SW 1271 (cell line): ENCODE results near the gene TSR3.

Experiments used
- DNase-seq, 2 experiments: peaks; one replicate each; lab custom pipeline; 2025; lab: John Stamatoyannopoulos, UW

The TSR3 gene

DNA sequence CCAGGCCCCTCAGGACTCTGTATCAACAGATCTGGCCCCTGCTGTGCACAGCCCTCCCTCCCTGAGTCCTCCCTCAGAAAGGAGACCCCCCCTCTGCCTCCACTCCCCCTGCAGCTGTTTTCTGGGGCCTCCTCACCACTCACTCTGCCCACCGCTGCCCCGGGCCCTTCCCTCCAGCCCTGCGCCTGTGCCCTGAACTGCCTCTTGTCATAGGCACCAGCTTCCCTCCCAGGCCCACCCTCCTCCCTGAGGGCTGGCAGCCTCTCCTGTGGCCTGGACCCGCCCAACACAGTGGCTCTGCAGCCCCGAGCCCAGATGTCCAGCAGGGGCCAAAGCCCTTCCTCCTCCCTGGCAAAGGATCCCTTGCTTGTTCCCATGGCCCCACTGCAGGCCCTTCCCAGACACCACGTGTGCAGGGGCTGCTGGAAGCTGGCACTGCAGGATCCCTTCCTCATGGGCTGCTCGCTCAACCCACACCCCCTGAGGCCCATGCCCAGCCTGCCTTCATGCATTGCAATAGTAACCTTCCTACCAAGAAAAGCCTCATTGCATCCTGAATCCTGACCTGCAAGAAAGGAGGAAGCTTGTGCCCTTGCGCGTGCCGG, 25.8 kb upstream of the TSR3 start:
- DNase-seq, result no peak

DNA sequence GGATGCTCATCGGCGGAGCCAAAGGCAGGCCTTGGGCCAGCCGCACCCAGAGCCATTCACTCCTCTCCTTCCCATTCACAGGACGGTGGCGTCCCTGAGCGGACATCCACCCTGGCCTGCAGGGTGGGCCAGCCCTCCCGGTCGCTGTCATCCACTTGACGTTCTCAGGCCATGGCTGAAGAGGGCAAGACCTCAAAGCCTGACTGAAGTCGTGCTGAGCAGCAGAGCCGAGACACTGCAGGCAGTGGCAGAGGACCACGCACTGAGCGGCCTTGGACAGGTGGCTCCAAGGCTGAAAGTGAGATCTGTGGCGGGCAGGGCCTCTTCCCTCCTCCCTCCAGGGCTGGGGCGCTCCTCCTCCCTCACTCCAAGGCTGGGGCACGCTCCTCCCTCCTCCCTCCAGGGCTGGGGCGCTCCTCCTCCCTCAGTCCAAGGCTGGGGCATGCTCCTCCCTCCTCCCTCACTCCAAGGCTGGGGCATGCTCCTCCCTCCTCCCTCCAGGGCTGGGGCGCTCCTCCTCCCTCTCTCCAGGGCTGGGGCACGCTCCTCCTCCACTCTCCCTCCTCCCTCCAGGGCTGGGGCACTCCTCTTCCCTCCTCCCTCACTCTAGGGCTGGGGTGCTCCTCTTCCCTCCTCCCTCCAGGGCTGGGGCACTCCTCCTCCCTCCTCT, 24.2 kb upstream of the TSR3 start:
- no peak for DNase-seq

DNA sequence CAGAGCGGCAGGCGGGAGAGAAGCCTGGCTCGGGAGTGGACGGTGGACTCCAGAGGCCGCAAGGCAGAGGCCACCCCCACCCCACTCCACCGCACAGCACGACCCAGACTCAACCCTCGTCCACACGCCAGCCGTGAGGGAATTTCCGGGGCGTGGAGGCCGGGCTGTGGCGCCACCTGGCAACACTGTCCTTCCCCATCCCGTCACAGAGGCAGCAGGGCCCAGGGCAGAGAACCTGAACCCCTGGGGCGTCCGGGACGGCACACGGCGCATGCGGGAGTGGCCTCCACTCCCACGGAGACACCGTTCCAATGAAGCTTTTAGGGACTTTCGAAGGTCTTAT, 23.6 kb upstream of the TSR3 start:
- no peak for DNase-seq

- no peak for DNase-seq
These were observed 23.0 kb upstream of the TSR3 start for GRCh38 chr16:1374418-1375297.

- no peak for DNase-seq
These were observed 20.7 kb upstream of the TSR3 start for GRCh38 chr16:1372292-1372950.

GRCh38 chr16:1371054-1371978, 19.6 kb upstream of the TSR3 start:
- DNase-seq, result no peak

DNA sequence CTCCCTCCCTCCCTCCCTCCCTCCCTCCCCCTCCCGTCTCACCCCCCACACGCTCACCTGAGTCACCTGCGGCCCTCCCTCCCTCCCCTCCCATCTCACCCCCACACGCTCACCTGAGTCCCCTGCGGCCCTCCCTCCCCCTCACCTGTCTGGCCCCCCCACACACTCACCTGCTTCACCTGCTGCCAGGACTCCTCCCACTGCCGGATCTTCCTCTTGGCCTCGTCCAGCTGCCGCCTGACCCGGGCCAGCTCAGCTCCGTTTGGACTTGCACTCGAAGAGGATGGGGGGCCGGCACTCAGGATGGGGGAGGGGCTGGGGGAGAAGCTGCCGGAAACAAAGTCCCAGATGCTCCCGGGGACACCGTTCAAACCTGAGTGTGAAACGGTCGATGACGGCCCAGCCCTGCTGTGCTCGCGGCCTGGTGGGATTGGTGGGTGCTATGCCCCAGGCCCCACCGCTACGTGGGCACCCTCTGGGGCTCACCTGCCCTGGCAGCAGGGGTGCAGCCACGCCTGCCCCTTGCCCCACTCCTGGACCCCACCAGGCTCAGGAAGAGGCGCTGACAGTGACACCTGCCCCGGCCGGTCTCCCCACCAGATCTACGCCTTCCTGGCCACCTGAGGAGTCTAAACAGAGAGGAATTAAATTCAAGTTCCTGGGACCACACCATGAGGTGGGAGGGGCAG, 16.0 kb upstream of the TSR3 start:
- no peak for DNase-seq

- no peak for DNase-seq
These were observed 15.1 kb upstream of the TSR3 start for GRCh38 chr16:1366712-1367299.

GRCh38 chr16:1366060-1366711, 14.5 kb upstream of the TSR3 start:
- DNase-seq, result no peak

GRCh38 chr16:1364510-1364909, 12.8 kb upstream of the TSR3 start:
- DNase-seq, result no peak

- no peak for DNase-seq
These were observed 11.9 kb upstream of the TSR3 start for GRCh38 chr16:1363501-1364041.

GRCh38 chr16:1362807-1363206, 11.1 kb upstream of the TSR3 start:
- DNase-seq, result no peak

DNA sequence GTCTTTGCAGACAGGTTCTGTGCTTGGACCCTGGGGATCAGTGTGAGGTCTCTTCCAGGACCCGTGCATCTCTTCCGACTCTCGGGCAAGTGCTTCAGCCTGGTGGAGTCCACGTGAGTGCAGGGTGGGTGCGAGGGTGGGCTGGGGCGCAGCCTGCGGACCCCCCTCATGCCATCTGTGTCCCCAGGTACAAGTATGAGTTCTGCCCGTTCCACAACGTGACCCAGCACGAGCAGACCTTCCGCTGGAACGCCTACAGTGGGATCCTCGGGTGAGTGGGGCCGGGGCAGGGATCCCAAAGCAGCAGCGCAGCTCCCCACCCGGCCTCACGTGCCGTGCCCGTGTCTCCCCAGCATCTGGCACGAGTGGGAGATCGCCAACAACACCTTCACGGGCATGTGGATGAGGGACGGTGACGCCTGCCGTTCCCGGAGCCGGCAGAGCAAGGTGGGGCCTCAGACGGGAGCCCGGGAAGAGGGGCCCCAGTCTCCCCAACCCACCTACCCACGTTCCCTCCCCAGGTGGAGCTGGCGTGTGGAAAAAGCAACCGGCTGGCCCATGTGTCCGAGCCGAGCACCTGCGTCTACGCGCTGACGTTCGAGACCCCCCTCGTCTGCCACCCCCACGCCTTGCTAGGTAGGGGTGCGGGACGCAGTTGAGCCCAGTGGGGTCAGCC, 10.1 kb upstream of the TSR3 start:
- no peak for DNase-seq

DNA sequence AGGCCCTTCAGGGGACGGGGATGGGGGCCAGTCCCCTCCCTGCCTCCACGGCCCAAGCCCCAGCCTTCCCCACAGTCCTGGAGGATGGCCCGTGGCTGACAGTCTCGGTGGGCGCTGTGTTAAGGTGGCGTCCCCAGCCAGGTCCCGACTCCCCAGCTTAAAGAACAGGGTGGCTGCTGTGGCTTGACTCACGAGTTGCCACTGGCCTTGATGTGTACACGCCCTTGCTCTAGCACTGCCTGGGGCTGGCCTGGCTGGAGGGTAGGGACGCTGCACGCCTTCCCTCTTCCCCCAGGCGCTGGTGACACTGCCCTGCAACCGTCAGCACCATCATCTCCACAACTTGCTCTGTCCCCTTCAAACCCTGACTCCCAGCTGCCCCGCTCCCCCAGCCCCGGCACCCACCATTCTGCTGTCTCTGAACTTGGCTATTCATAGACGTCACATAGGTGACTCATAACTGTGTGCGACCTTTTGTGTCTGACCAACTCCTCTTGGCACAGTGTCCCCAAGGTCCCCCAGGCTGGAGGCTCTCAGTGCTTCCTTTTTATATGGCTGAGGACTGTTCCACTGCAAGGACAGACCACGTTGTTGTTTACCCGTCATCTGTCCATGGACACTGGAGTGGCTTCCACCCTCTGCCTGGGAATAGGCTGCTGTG, 6.4 kb upstream of the TSR3 start:
- no peak for DNase-seq

DNA sequence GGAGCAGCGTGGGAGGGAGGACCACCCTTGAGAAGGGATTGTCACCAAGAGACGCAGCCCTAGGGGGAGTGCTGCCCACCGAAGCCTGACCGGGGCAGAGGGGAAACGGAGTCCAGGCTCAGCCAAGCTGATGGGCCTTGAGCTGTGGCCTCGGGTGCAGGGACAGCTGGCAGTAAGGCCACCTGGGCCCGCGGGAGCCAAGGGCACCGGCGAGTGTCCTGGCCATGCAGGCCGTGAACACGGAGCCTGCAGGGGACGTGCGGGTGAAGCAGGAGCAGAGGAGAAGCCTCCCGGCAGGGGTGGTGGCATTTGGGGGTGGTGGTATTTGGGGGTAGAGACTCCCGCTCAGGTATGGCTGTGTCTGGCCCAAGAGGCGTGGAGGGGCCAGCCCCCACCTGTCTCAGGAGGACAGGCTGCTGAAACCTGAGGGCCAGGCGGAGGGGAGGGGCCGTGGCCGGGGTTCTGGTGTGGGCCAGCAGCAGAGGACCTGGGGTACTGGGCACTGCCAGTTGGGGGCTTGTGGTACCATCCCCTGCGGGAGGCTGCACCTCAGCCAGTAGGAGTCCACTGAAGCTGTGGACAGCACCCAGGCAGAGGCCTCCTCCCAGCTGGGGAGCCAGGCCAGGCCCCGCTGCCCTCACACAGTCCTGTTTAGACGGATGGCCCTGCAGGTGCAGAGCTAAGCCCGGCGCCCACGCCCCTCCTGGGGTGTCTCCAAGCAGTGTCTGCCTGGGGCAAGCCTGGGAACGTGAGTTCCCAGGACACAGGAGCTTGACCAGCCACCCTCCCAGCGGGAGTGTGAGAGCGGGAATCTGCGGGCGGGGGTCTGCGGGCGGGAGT, 4.6 kb upstream of the TSR3 start:
- DNase-seq, result no peak

- no peak for DNase-seq
These were observed 3.9 kb upstream of the TSR3 start for GRCh38 chr16:1355591-1355990.

DNA sequence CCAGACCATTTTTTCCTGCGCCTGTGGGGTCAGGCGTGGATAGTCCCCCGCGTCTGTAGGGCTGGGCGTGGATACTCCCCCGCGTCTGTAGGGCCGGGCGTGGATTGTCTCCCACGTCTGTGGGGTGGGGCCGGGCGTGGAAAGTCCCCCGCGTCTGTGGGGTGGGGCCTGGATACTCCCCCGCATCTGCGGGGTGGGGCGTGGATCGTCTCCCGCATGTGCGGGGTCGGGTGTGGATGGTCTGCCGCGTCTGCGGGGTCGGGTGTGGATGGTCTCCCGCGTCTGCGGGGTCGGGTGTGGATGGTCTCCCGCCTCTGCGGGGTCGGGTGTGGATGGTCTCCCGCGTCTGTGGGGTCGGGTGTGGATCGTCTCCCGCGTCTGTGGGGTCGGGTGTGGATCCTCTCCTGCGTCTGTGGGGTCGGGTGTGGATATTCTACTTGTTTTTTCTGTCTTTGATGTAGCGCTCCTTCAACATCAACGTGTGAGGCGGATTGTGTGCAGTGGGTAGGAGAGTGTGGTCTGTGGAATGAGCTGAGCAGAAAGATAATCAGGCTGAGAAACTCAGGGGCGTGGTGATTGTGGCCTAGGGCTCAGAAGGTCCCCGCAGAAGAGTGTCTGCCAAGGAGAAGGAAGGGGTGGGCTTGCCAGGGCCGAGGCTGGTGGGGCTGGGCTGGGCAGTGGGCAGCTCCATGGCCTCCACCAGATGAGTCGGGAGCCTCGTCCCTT, 3.3 kb upstream of the TSR3 start:
- no peak for DNase-seq
